A673 (cell line): ENCODE measurements around the gene SLC1A6.

Experiments used
- CTCF ChIP-seq: fragments of 300-800, 200-600 bp; sonication (generic); conservative IDR thresholded peaks from 2 replicates; pipeline ENCODE4 v1.5.1; 2017; ENCODE audit warnings: low read depth, mild to moderate bottlenecking, antibody characterized with exemption, low read length, moderate library complexity, mixed read lengths
- EZH2 ChIP-seq: fragments of 200-600 bp; sonication (generic); IDR thresholded peaks from 2 replicates; pipeline ENCODE4 v1.6.1; 2017; ENCODE audit warnings: borderline replicate concordance, low read depth, mild to moderate bottlenecking, mixed read lengths, antibody characterized with exemption, low read length; ENCODE audit not compliant: poor library complexity, severe bottlenecking

DNA sequence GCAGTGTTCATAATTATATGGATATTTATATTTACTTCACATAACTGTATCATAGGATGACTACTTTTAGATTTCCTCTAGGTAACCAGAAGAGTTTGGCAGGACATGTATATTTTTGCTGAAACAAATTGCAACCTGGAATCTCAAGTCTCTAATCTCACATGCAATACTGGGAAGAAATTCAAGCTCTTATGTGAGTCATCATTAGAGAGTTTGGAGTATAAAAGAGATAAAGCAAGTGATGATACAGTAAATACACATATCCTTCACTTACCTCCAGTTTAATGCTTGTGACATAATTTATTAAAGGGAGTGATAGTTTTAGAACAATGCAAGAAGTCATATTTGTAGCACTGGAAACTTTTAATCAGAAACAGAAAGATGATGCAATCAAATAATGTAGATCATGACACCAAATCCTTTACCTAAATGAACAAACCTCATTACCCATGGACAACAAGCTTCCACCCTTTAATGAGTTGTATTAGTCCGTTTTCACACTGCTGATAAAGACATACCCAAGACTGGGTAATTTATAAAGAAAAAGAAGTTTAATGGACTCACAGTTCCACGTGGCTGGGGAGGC, 77.9 kb downstream of the SLC1A6 start:
- no peak for TF ChIP-seq CTCF
- TF ChIP-seq EZH2: no peak
